NOMO-1 treated with DMSO at 0.1 percent for 48 hours (cell line): ENCODE data around the gene CSHL1.
A peak's percentile ranks its signal among the peaks of the same experiment; 100 is the strongest.

Experiments
- DNase-seq: peaks from one replicate; lab custom pipeline; 2025; ENCODE audit not compliant: unreplicated experiment; lab: John Stamatoyannopoulos, UW

CSHL1 gene

DNA sequence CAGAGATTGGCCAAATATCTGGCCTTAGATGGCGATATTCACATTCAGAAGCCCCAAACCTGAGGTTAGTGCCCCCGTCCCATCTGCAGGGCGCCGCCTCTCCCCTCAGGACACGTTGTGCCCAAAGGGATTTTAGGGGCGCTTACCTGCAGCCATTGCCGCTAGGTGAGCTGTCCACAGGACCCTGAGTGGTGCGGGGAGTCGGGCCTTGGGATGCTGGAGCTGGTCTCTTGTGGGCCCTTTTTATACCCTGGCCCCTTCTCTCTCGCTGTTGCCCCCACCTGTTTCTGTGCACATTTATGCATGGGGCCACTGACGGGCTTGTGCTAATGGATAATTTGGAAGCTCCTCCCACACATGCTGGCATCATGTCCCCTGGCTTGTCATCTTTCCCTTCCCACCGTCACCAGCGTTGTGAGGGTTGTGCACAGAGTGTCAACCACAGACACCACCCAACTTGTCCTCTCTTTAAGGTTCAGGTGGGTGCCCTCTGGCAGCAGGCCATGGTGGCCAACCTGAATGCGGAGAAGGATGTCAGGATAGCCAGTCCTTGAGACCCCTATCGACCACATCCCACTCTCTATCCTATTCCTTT lies at the start of gene CSHL1:
CSHL1 (minus strand) TSS at position 218 of the 595 bp plus-strand sequence; CDS start at position 156, 62 bp downstream.
- DNase-seq = no peak

DNA sequence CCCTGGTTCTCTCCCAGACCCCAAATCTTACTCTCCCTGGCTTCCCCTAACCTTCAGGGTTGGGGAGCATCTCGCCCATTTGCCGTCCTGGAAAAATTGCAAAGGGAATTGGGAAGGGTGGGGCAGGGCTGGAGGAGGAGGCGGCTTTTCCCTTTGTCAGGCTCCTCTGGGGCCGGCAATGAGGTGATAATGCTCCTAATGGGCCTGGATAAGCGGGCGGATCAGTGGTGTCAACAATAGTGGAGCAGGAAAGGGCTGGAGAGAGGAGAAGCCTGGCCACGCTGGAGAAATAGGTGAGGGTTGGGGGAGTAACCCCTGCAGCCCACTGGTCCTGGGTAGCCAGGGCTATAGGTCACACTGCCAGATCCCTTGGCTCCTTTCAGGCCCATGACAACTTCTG lies 49.4 kb upstream of the CSHL1 start:
- DNase-seq = no peak

- DNase-seq = no peak
These were observed 48.9 kb upstream of the CSHL1 start for GRCh38 chr17:63960006-63960405.

DNA sequence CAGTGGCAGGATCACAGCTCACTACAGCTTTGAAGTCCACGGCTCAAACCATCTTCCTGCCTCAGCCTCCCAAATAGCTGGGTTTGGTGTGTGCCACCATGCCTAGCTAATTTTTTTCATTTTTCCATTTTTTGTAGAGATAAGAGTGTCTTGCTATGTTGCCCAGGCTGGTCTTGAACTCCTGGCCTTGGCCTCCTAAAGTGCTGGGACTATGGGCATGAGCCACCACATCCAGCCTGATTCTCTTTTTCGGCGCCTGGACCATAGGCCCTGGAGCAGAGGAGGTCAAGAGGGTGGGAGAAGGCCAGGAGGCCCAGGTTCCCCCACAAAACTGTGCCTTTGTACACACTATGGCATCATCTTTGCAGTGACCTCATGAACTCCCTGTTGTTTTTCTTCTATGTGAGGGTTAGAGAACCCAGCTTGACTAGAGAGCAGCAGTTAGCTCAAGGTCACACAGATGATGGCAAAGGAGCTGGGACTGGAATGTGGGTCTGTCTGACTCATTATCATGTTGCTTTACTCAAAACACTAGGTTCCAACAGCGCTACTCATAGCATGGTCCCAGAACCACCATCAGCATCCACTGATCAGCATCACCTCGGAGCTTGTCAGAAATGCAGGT lies 45.4 kb upstream of the CSHL1 start:
- DNase-seq = no peak

GRCh38 chr17:63955791-63956190 lies 44.7 kb upstream of the CSHL1 start:
- DNase-seq = no peak

DNA sequence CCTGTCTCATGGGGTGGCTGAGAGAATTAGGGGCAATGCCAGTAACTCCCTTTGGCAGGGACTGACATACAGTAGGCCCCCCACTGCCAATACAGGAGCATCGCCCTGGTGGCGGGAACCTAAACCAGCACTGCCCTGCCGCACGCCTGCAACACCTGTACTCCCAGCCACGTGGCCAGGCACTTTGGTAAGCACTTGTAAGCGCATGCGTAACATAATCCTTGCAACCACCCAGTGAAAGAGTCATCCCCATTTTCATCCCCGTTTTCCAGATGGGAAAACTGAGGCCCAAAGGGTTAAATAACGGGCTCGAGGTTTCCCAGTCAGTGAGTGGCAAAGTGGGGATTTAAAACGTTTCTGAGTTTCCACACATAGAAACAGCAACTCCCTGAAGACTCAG lies 44.2 kb upstream of the CSHL1 start:
- DNase-seq = no peak

DNA sequence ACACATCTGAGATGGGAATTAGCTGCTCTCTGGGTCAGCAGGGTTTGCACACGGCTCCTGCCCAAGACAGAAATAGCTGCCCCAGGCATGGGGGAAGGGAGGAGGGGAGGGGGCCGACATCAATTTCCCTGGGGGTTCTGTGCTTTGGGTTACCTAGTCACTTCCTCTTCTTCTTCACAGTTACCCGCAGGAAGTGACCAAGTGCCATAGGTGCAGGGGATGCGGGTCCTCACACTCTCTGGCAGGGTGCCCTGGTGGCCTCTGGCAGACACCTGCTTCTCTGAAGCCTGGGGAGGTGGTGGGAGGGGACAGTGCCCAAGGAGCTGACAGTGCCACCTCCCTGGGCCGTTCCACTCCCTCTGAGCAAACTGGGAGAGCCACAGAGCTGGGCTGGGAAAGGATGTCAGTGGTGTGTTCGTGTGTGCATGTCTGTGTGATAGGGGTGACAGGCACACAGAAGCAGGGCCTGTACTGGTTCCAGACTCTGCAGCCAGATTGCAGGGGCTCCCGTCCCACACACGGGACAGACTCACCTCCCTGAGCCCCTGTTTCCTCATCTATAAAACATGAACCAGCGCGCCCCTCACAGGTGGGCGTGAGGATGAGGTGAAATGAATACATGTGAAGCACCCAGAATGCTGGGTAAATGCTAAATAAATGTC lies 43.5 kb upstream of the CSHL1 start:
- DNase-seq = no peak

DNA sequence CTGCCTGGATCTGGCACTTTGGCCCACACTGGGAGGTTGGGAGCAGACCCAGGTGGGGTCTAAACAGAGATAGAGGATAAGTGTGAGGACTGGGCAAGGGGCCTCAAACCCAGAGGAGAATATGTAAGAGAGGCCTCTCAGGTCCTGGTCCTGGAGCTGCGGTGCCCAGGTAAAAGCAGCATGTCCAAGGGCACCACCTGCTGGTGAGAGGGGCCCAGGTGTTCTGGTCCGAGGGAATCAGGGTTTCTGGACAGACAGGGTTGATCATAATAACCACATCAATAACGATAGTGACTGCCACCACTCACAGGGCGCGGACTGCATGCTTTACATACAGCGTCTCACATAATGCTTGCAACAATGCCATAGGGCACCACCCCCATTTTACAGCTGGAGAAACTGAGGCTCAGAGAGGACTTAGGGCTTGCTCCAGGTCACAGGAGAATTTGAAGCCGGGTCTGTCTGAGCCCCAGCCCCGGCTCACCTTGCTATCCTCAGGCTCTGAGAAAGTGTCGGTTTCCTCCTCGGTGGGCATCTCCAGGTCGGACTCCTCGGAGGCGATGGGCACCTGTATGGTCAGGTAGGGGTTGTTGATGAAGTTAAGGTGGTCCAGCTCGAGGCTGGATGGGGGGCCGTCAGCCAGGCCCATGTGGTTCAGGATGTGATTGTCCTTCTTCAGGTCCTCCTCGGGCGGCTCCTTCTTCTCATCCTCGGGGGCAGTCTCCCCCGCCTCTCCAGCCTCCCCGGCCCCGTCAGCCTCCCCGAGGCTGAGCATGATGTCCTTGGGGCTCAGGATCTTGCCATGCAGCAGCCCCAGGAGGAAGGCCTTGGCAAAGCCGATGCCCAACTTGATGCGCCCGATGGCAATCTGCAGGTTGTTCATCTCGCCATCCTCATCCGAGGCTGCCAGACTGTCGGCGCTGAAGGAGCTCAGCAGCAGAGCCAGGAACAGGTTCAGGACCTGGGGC lies 40.2 kb upstream of the CSHL1 start:
- DNase-seq = no peak

- DNase-seq = no peak
These were observed 38.7 kb upstream of the CSHL1 start for GRCh38 chr17:63949576-63950250.

- no peak for DNase-seq
These were observed 37.5 kb upstream of the CSHL1 start for GRCh38 chr17:63948521-63948920.

- DNase-seq = no peak
These were observed 36.8 kb upstream of the CSHL1 start for GRCh38 chr17:63947711-63948330.

DNA sequence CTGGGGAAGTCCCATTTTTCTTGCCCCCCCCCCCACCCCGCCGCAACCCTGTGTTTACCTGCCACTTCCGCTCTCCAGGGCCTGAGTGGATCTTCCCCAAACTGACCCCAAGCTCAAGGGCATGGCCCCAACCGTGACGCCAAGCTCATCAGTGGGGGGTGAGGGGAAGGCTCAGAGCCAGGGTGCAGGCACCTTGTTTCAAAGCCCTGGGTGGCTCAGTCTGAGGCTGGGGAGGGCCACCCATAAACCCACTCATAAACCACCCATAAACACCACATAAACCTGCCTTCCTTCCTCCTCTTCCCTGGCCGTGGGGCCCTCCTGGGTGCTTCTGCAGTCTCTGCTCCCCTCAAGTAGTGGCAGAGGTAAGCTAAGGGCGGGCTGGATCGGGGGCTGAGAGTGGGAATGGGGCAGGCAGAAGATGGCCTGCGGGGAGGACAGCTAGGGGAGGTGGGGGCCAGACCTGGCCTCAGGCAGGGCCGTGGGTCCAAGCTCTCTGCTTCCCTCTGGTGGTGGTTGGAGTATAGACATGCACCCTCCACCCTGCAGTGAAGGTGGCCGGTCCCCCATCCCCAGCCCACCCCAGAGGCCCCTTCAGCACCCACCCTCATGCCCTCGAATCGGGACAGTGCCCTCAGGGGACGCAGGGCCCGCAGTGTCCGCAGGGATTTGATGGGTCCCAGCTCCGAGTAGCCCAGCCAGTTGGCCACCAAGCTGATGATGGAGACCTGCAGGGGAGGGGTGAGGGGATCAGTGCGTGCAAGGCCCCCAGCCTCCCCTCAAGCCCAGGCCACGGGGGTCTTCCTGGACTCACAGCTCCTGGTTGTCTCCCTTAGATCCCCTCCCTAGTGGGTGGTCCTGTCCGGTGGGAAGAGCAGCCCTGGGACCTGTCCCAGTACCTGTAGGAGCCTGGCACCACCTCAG lies 35.6 kb upstream of the CSHL1 start:
- DNase-seq = peak; percentile 63

DNA sequence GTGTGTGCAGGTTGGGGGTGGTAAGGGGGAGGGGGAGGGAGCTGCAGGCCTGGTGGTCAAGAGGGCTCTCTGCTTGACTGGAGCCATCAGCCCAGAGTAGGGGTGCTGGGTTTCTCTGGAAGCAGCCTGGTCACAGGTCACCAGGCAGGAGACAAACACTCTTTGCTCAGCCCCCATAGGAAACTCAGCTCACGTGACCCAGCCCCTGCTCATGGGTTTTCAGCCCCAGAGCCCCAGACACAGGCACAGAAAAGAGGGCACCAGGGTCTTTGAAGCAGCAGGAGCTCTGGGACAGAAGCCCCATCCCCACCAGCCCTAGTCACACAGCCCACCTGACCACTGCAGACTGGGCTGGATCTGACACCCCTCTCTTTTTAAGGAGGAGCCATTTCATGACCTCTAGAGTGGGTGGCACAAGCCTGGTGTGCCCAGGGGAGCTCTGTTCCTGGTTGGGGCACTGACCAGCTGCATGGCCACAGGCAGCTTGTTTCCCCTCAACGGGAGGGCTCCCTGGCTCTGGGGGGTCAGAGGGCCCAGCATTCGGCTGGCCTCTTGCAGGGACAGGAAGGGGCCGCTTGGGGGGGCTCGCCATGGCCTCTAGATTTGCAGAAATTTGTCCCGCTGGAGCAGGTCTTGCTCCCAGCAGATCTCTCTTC lies 34.9 kb upstream of the CSHL1 start:
- no peak for DNase-seq

- DNase-seq = no peak
These were observed 33.9 kb upstream of the CSHL1 start for GRCh38 chr17:63944736-63945499.

DNA sequence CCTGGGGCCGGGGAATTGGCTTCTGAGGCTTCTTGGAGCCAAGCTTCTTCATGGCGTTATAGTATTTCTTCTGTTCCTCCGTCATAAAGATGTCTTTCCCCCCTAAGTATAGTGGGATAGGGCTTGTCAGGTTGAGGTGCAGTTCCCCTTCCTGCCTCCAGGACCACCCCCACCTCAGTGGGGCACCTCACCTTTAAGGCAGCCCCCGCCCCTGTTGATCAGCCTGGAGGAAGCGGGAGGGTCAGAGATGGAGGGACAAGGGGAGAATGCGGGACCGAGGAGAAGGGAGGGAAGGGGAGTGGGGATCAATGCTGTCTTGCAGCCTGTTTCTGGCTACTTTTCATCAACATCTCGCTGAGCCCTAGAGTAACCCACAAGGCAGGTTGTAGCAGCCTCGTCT lies 32.7 kb upstream of the CSHL1 start:
- no peak for DNase-seq

- no peak for DNase-seq
These were observed 31.4 kb upstream of the CSHL1 start for GRCh38 chr17:63942309-63942985.

- DNase-seq = no peak
These were observed 30.7 kb upstream of the CSHL1 start for GRCh38 chr17:63941751-63942150.

- DNase-seq = no peak
These were observed 30.1 kb upstream of the CSHL1 start for GRCh38 chr17:63941162-63941561.
